Measurements from ENCODE around the gene PLCD3.

DNA sequence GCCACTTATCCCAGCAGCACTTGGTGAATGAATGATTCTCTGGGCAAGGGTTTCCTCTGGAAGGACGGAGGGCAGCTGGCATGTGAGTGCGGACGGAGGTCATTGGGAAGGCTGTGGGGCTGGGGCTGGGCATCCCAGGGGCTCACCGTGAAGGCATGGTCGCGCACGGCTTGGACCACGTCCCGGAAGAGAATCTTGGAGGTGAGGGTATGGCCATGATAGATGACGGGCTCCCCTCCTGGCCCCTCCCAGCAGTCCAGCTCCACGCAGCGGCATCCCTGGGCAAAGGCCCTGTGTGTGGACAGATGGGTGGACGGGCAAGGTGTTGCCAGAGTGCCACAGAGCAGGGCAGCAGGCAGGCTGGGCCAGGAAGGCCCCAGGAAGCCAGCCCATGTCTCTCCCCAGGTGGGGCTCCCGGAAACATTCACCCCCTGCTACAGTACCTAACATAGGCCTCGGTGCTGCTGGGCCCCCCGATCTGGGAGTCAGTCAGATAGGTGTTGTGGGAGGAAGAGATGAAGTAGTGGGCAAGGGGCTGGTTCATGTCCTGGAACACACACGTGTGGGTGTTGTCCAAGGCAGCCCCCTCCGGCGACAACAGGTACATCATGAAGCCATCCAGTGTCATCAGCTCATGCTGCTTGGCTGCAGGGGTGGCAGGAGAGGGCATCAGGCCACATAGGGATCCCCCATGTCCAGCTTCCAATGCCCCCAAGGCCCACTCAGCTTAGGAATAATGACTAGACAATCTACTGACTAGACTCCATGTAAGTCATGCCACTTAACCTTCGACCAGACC is 14.3 kb downstream of the PLCD3 start:
- no peak for TF ChIP-seq POLR2AphosphoS5 (IDR thresholded peaks at IDR 0.05)
- TF ChIP-seq, protein P1, sequence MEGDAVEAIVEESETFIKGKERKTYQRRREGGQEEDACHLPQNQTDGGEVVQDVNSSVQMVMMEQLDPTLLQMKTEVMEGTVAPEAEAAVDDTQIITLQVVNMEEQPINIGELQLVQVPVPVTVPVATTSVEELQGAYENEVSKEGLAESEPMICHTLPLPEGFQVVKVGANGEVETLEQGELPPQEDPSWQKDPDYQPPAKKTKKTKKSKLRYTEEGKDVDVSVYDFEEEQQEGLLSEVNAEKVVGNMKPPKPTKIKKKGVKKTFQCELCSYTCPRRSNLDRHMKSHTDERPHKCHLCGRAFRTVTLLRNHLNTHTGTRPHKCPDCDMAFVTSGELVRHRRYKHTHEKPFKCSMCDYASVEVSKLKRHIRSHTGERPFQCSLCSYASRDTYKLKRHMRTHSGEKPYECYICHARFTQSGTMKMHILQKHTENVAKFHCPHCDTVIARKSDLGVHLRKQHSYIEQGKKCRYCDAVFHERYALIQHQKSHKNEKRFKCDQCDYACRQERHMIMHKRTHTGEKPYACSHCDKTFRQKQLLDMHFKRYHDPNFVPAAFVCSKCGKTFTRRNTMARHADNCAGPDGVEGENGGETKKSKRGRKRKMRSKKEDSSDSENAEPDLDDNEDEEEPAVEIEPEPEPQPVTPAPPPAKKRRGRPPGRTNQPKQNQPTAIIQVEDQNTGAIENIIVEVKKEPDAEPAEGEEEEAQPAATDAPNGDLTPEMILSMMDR (IDR thresholded peaks at IDR 0.05): no peak

Measured in gastroesophageal sphincter (tissue), 3 donors.